SH-SY5Y (cell line): ENCODE measurements around the gene P4HA2.

Source experiments
- GATA2 ChIP-seq: IDR thresholded peaks from 2 replicates; pipeline ENCODE4 v1.6.1; 2011; ENCODE audit warnings: mild to moderate bottlenecking, low read depth, low read length
- GATA3 ChIP-seq: IDR thresholded peaks from 2 replicates; pipeline ENCODE4 v1.6.1; 2011; ENCODE audit warnings: low read depth, mild to moderate bottlenecking, low read length, moderate library complexity

- TF ChIP-seq GATA2: no peak
- TF ChIP-seq GATA3: no peak
Measured at GRCh38 chr5:132162945-132163344, 64.7 kb downstream of the P4HA2 start.
